ENCODE measurements around the gene SSTR5. TPM values are rescaled to one million over a fixed set of nuclear protein-coding genes. Genes with fewer than 3 reads are reported as not detected.

The SSTR5 gene
- total and polyA plus RNA-seq, 2 of the 4 experiments (the other 2 are of a cell fraction): not detected

DNA sequence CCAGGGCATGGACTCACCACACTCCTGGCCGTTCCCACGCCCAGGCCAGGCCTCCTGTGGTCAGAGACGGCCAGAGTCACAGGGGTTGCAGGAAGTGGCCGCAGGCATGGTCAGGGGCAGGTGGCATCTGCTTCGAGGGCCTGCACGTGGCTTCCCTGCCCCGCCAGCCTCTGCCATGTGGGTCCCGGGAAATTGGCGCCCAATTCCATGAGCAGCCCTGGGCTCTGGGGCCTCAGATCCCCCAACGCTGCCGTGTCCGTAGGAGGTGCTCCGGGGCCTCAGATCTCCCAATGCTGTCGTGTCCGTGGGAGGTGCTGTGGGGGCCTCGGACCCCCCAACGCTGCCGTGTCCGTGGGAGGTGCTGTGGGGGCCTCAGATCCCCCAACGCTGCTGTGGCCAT is 9.7 kb upstream of the SSTR5 start:
- DNase-seq (no peak), ATAC-seq (ENCODE audit: low read depth) (no peak)
- Histone ChIP-seq H4K91ac (ENCODE audit: insufficient read depth, low read depth, low read length) (no peak overlapping the region), H3K79me1 (ENCODE audit: low read depth in 1 of 2, low read length in 2 of 2) (no peaks in the 10 kb centered on the region), H4K8ac (ENCODE audit: low read depth in 2 of 2, low read length in 2 of 2) (no peak overlapping the region), H3K4me3 (ENCODE audit: insufficient read depth, low read depth, low read length) (no peak overlapping the region), H3K14ac (replicated peaks; ENCODE audit: low read depth, low read length) (no peak overlapping the region), H3K23ac (ENCODE audit: low read depth, low read length) (no peak overlapping the region), H3K56ac (ENCODE audit: extremely low read depth, insufficient read depth, low read length) (no peak overlapping the region), H2BK5ac (ENCODE audit: low read depth, low read length, poor library complexity, severe bottlenecking) (no peak overlapping the region), H4K20me1 (ENCODE audit: insufficient read depth, low read length) (no peaks in the 10 kb centered on the region), H3K4me1 (ENCODE audit: control insufficient read depth, insufficient read depth, low read length) (no peaks in the 10 kb centered on the region), H3K9me3 (ENCODE audit: control insufficient read depth, insufficient read depth, low read length) (peaks cover 4% of the 10 kb centered on the region), H3K9me1 (ENCODE audit: insufficient read depth, low read length) (no peaks in the 10 kb centered on the region), H3K27me3 (ENCODE audit: control insufficient read depth, insufficient read depth, low read length) (peaks cover 36% of the 10 kb centered on the region), H3K9ac (ENCODE audit: low read depth, low read length) (no peak overlapping the region), H2AFZ (replicated peaks; ENCODE audit: low read length, poor library complexity) (no peak overlapping the region), H3K4me2 (ENCODE audit: low read depth, low read length) (no peak overlapping the region), H2AK5ac (ENCODE audit: low read depth, low read length) (no peak overlapping the region), H4K5ac (ENCODE audit: low read depth, low read length) (no peak overlapping the region), H2AK9ac (replicated peaks; ENCODE audit: low read depth, low read length, poor library complexity) (no peak overlapping the region), H3K36me3 (ENCODE audit: control insufficient read depth, insufficient read depth, low read length) (no peaks in the 10 kb centered on the region), H2BK120ac (ENCODE audit: low read depth, low read length) (no peak overlapping the region), H3K27ac (ENCODE audit: insufficient read depth, low read length) (no peak overlapping the region), H3K4ac (ENCODE audit: low read depth, low read length) (no peak overlapping the region), H3K18ac (ENCODE audit: low read depth, low read length) (no peak overlapping the region), H2BK15ac (ENCODE audit: low read depth, low read length) (no peak overlapping the region), H2BK20ac (ENCODE audit: low read depth, low read length) (no peak overlapping the region)
- 62% methylated on average over 9 of the region's 20 CpGs; no CpG with 5 or more reads in 1 of the 2 experiments for WGBS, 2 experiments (ENCODE audit: extremely low coverage in 2 of 2, insufficient read length in 1 of 2)
- ChIA-PET POLR2A (ENCODE audit: unreplicated experiment) (no interaction called here), CTCF (no interaction called here)
- in situ Hi-C loops (cut with MboI; ENCODE audit: low sequenced_read_pairs) (loop anchor here (25.0 kb wide), 1 partner anchor 351 kb away; the partner anchor contains the start of genes ANTKMT, FBXL16 and METRN), intact Hi-C loops (cut with micrococcal nuclease) (no loop called here), dilution Hi-C loops (cut with HindIII; ENCODE audit: low sequenced_read_pairs, unreplicated experiment) (no loop called here)
- BruUV-seq (replicated peaks): no TSS peak
- no peak for TF ChIP-seq RCOR1 (IDR thresholded peaks at IDR 0.05; ENCODE audit: insufficient replicate concordance, low read length)
- TF ChIP-seq RAD21 (IDR thresholded peaks at IDR 0.05; ENCODE audit: low read length): no peak
- TF ChIP-seq MAFK (IDR thresholded peaks at IDR 0.05; ENCODE audit: low read depth, low read length): no peak
- TF ChIP-seq SMC3 (IDR thresholded peaks at IDR 0.05; ENCODE audit: low read depth, low read length): no peak
- TF ChIP-seq, protein P1, sequence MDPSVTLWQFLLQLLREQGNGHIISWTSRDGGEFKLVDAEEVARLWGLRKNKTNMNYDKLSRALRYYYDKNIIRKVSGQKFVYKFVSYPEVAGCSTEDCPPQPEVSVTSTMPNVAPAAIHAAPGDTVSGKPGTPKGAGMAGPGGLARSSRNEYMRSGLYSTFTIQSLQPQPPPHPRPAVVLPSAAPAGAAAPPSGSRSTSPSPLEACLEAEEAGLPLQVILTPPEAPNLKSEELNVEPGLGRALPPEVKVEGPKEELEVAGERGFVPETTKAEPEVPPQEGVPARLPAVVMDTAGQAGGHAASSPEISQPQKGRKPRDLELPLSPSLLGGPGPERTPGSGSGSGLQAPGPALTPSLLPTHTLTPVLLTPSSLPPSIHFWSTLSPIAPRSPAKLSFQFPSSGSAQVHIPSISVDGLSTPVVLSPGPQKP (IDR thresholded peaks at IDR 0.05; ENCODE audit: borderline replicate concordance, low read depth, low read length): no peak
- no peak for TF ChIP-seq RFX5 (IDR thresholded peaks at IDR 0.05; ENCODE audit: low read depth, low read length)
- no peak for TF ChIP-seq NFE2L2 (IDR thresholded peaks at IDR 0.05; ENCODE audit: low read depth, low read length)
- TF ChIP-seq FOS (IDR thresholded peaks at IDR 0.05; ENCODE audit: low read depth, low read length): no peak
- TF ChIP-seq MAZ (IDR thresholded peaks at IDR 0.05; ENCODE audit: borderline replicate concordance, low read depth, low read length): no peak
- TF ChIP-seq MXI1 (IDR thresholded peaks at IDR 0.05; ENCODE audit: borderline replicate concordance, low read depth, low read length): no peak
- no peak for TF ChIP-seq CEBPB (IDR thresholded peaks at IDR 0.05; ENCODE audit: low read depth, low read length)
- TF ChIP-seq CHD1 (IDR thresholded peaks at IDR 0.05; ENCODE audit: low read depth, low read length): no peak
- TF ChIP-seq, protein P2, sequence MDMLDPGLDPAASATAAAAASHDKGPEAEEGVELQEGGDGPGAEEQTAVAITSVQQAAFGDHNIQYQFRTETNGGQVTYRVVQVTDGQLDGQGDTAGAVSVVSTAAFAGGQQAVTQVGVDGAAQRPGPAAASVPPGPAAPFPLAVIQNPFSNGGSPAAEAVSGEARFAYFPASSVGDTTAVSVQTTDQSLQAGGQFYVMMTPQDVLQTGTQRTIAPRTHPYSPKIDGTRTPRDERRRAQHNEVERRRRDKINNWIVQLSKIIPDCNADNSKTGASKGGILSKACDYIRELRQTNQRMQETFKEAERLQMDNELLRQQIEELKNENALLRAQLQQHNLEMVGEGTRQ (IDR thresholded peaks at IDR 0.05; ENCODE audit: low read depth, low read length): no peak
- TF ChIP-seq BHLHE40 (IDR thresholded peaks at IDR 0.05; ENCODE audit: low read depth, low read length): no peak
- TF ChIP-seq, protein P3, sequence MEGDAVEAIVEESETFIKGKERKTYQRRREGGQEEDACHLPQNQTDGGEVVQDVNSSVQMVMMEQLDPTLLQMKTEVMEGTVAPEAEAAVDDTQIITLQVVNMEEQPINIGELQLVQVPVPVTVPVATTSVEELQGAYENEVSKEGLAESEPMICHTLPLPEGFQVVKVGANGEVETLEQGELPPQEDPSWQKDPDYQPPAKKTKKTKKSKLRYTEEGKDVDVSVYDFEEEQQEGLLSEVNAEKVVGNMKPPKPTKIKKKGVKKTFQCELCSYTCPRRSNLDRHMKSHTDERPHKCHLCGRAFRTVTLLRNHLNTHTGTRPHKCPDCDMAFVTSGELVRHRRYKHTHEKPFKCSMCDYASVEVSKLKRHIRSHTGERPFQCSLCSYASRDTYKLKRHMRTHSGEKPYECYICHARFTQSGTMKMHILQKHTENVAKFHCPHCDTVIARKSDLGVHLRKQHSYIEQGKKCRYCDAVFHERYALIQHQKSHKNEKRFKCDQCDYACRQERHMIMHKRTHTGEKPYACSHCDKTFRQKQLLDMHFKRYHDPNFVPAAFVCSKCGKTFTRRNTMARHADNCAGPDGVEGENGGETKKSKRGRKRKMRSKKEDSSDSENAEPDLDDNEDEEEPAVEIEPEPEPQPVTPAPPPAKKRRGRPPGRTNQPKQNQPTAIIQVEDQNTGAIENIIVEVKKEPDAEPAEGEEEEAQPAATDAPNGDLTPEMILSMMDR (conservative IDR thresholded peaks at IDR 0.05; ENCODE audit: low read depth, low read length): no peak
- TF ChIP-seq POLR2A (IDR thresholded peaks at IDR 0.05; ENCODE audit: low read depth, low read length): no peak

Data from IMR-90 (cell line).